Measurements from ENCODE around the gene OSCAR. TPM values are rescaled to one million over a fixed set of nuclear protein-coding genes. Genes with fewer than 3 reads are reported as not detected.

OSCAR gene
- total RNA-seq, 1 donor from 2014 or later, result not detected

DNA sequence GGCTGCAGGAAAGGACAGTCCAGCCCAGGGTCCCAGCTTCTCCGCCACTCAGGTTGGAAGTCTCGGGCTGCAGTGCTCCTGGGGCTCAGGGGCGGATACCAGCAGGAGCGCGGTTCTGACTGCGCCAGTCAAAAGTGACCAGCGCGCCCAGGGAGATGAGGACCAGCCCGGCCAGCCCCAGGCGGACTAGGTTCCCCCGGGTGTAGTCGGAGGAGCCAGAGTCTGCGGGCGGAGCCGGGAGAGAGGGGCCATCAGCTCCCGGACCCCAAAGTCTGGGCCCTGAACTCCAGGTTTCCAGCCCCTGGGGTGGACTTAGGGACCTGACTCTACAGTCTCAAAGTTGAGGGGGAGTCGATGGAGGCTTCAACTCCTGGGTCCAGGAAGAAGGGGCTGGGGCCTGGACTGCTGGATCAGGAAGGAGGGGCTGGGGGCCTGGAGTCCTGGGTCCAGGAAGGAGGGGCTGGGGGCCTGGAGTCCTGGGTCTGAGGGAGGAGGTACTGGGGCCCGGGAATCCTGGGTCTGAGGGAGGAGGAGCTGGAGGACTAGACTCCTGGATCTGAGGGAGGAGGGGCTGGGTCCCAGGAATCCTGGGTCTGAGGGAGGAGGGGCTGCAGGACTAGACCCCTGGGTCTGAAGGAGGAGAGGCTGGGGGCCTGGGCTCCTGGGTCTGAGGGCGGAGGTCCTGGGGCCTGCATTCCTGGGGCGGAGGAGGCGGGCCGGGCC is 5.3 kb downstream of the OSCAR start:
- H3K4me1 Mint-ChIP-seq (ENCODE audit: low read depth, unreplicated experiment), result no peaks in the 10 kb centered on the region
- no peak overlapping the region for H3K27ac Mint-ChIP-seq (ENCODE audit: unreplicated experiment)
- H3K36me3 Mint-ChIP-seq (ENCODE audit: unreplicated experiment), result peaks cover 3% of the 10 kb centered on the region
- peaks cover 1% of the 10 kb centered on the region for H3K9me3 Mint-ChIP-seq (ENCODE audit: unreplicated experiment)
- DNase-seq, result no peak
- TF ChIP-seq, protein P1, sequence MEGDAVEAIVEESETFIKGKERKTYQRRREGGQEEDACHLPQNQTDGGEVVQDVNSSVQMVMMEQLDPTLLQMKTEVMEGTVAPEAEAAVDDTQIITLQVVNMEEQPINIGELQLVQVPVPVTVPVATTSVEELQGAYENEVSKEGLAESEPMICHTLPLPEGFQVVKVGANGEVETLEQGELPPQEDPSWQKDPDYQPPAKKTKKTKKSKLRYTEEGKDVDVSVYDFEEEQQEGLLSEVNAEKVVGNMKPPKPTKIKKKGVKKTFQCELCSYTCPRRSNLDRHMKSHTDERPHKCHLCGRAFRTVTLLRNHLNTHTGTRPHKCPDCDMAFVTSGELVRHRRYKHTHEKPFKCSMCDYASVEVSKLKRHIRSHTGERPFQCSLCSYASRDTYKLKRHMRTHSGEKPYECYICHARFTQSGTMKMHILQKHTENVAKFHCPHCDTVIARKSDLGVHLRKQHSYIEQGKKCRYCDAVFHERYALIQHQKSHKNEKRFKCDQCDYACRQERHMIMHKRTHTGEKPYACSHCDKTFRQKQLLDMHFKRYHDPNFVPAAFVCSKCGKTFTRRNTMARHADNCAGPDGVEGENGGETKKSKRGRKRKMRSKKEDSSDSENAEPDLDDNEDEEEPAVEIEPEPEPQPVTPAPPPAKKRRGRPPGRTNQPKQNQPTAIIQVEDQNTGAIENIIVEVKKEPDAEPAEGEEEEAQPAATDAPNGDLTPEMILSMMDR (IDR thresholded peaks at IDR 0.05; ENCODE audit: partially characterized antibody, unreplicated experiment), result no peak
- H3K4me3 Mint-ChIP-seq (ENCODE audit: unreplicated experiment), result no peak overlapping the region
- H3K27me3 Mint-ChIP-seq (ENCODE audit: unreplicated experiment), result peaks cover 8% of the 10 kb centered on the region

DNA sequence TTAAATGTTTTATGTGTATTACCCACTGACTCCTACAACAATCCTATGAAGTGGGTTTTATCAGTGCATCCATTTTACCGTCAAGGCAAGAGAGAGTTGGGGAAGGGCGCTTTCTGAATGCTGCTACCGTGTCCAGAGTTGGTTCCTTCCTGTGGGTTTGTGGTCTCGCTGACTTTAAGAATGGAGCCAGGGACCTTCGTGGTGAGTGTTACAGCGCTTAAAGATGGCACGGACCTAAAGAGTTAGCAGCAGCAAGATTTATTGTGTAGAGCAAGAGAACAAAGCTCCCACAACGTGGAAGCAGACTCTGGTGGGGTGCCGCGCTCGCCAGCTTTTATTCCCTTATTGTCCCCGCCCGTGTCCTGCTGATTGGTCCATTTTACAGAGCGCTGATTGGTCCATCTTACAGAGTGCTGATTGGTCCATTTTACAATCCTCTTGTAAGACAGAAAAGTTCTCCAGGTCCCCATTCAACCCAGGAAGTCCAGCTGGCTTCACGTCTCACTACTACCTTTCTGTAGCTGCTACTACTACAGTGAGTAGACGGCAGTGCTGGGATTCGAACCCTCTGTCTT is 6.1 kb downstream of the OSCAR start:
- peaks cover 1% of the 10 kb centered on the region for H3K9me3 Mint-ChIP-seq (ENCODE audit: unreplicated experiment)
- no peaks in the 10 kb centered on the region for H3K4me1 Mint-ChIP-seq (ENCODE audit: low read depth, unreplicated experiment)
- DNase-seq, result no peak
- H3K36me3 Mint-ChIP-seq (ENCODE audit: unreplicated experiment), result peaks cover 3% of the 10 kb centered on the region
- peaks cover 8% of the 10 kb centered on the region for H3K27me3 Mint-ChIP-seq (ENCODE audit: unreplicated experiment)
- H3K4me3 Mint-ChIP-seq (ENCODE audit: unreplicated experiment), result no peak overlapping the region
- TF ChIP-seq, protein P1 (IDR thresholded peaks at IDR 0.05; ENCODE audit: partially characterized antibody, unreplicated experiment), result no peak
- H3K27ac Mint-ChIP-seq (ENCODE audit: unreplicated experiment), result no peak overlapping the region

DNA sequence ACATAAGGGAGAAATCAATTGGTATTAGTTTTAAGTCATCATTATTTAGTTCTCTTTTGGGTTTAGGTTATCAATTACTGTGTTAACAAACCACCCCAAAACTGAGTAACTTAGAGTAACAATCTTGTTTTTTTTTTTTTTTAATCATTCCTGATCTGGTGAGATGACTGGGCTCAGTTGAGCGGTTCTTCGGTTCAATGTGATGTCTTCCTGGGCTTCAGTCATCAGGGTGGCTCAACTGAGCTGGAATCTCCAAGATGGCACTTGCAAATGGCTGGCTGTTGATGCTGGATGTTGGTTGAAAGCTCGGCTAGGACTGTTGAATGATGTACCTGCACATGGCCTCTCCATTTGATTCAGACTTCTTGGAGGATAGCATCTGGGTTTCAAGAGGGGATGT is 16.2 kb downstream of the OSCAR start:
- no peak for DNase-seq
- Mint-ChIP-seq H3K4me3 (ENCODE audit: unreplicated experiment) (no peak overlapping the region), H3K27me3 (ENCODE audit: unreplicated experiment) (no peaks in the 10 kb centered on the region), H3K4me1 (ENCODE audit: low read depth, unreplicated experiment) (no peaks in the 10 kb centered on the region), H3K27ac (ENCODE audit: unreplicated experiment) (no peak overlapping the region), H3K9me3 (ENCODE audit: unreplicated experiment) (no peaks in the 10 kb centered on the region), H3K36me3 (ENCODE audit: unreplicated experiment) (no peaks in the 10 kb centered on the region)
- TF ChIP-seq, protein P1 (IDR thresholded peaks at IDR 0.05; ENCODE audit: partially characterized antibody, unreplicated experiment), result no peak

DNA sequence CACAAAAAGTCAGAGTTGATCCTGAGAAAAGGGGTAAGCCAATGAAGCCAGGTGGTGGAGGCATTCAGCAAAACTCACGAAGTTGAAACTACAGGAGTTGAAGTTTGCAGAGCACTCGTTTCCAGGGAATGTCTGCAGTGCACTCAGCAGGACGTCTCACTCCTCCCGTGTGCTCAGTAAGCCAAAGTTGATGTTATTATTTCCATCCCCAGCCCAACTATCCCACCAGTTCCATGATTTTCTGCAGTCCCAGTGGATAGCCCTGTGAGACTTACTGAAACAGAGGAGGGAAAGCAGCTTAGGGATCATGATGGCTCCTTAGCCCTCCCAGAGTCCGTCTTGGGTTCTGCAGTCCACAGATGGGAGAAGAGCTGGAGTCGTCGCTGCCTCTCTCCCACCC is 19.6 kb downstream of the OSCAR start, which contains the start of gene TARM1:
Gene TARM1, minus strand, starts transcription at position 334 of the 400 bp plus-strand sequence. Its CDS starts 25 bp downstream, at position 309.
- TF ChIP-seq, protein P1 (IDR thresholded peaks at IDR 0.05; ENCODE audit: partially characterized antibody, unreplicated experiment), result no peak

DNA sequence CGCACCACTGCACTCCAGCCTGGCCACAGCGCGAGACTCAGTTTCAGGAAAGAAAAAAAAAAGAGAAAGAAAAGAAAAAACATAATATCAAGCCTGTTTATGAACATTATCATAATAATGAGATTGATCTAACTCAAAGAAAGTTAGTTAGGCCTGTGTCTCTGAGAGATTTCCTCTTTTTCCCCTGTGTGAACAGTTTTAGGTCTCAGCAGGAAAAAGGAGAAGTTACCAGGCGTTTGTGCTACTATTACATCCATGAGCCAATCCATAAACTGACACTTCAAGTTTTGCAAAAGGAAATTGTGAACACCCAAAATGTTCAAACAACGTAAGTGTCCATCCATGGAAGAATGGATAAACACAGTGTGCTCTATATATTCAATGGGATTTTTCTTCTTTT is 23.3 kb downstream of the OSCAR start:
- no peak overlapping the region for H3K4me3 Mint-ChIP-seq (ENCODE audit: unreplicated experiment)
- H3K27me3 Mint-ChIP-seq (ENCODE audit: unreplicated experiment), result no peaks in the 10 kb centered on the region
- no peak for DNase-seq
- H3K9me3 Mint-ChIP-seq (ENCODE audit: unreplicated experiment), result no peaks in the 10 kb centered on the region
- TF ChIP-seq, protein P1 (IDR thresholded peaks at IDR 0.05; ENCODE audit: partially characterized antibody, unreplicated experiment), result no peak
- H3K36me3 Mint-ChIP-seq (ENCODE audit: unreplicated experiment), result no peaks in the 10 kb centered on the region
- no peak overlapping the region for H3K27ac Mint-ChIP-seq (ENCODE audit: unreplicated experiment)
- H3K4me1 Mint-ChIP-seq (ENCODE audit: low read depth, unreplicated experiment), result no peaks in the 10 kb centered on the region

More for the DNA sequence above, 19.6 kb downstream of the OSCAR start, which contains the start of gene TARM1:
- no peaks in the 10 kb centered on the region for H3K9me3 Mint-ChIP-seq (ENCODE audit: unreplicated experiment)
- H3K4me3 Mint-ChIP-seq (ENCODE audit: unreplicated experiment), result no peak within 1 kb of the TSS
- DNase-seq, result no peak
- no peaks in the 10 kb centered on the region for H3K4me1 Mint-ChIP-seq (ENCODE audit: low read depth, unreplicated experiment)
- no peak within 1 kb of the TSS for H3K27ac Mint-ChIP-seq (ENCODE audit: unreplicated experiment)
- H3K27me3 Mint-ChIP-seq (ENCODE audit: unreplicated experiment), result no peaks in the 10 kb centered on the region
- no peaks in the 10 kb centered on the region for H3K36me3 Mint-ChIP-seq (ENCODE audit: unreplicated experiment)
